OCI-M1 (cell line): Measurements from ENCODE around the gene NKAP.
A peak's percentile ranks its signal among the peaks of the same experiment; 100 is the strongest.
"Not testable (repeated sequence)": the region's sequence is repeated elsewhere in the genome, so short reads cannot be mapped to it uniquely, and the experiment has no call there.

Source experiments
- DNase-seq: peaks from one replicate; lab custom pipeline; 2025; lab: John Stamatoyannopoulos, UW

Gene NKAP

DNA sequence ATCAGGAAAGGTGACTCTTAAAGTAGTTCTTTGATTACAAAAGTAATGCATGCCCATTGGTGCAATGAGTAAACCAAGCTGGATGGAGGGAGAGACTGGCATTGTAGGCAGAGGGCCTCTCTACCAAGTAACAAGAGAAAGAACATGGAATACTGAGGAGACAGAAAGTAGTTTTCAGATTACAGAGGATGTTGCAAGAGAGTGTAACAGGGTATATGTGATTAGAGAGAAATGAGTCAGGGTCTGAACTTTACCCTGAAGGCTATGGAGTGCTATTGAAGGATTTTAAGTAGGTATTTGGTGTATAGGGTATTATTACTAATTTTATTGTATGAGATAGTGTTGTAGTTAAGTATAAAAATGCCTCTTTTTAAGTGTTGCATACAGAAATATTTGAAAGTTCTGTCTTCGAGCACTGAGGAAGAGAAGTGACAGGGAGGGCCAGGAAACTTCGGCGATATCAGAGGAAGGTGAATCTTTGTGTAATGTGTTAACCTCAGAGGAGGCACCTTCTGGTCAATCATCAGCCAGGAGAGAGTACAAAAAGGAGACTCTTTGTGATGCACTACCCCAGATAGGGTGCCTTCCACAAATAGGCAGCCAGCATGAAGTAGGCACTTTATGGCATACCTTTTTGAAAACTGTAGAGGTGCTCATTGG lies 8.2 kb downstream of the NKAP start:
- no peak for DNase-seq

DNA sequence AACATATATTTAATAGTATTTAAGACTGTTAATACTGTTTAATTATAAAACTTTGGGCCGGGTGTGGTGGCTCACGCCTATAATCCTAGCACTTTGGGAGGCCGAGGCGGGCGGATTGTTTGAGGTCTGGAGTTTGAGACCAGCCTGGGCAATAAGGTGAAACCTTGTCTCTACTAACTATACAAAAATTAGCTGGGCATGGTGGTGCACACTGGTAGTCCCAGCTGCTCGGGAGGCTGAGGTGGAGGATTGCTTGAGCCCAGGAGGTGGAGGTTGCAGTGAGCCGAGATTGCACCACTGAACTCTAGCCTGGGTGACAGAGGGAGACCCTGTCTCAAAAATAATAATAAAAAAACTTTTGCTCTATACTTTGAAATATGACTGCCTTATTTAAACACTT lies 21.2 kb downstream of the NKAP start:
- not testable (repeated sequence) for DNase-seq

DNA sequence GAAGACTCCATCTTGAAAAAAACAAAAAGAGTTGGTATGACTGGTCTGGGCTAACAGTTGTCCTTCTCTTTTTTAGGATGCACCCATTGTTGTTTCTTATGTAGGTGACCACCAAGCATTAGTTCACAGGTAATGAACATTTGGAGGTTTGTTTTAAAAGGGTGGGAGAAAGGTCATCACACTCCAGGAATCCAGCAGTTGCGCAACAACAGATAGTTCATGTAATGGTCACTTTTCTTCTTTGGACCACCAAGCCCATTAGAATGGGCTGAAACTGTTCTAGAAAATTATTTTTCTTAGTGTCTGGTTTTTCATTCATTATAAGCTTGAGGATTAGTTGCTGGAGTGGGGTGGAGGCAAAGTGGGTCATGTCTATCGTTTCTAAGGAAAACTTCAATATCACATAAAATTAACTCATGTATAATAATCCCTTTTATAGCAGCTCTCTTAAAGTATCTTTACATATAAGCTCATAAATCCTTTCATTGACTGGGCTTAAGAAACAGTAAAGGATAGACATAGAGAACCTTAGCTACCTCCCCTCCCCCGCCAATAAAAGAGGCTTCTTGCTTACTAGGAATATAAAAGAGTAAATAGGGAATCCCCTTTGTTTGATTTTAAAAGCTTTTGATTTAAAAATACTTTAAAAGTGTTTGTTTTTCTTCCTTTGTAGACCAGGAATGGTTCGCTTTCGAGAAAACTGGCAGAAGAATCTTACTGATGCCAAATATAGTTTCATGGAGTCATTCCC lies 23.5 kb downstream of the NKAP start:
- DNase-seq = no peak

DNA sequence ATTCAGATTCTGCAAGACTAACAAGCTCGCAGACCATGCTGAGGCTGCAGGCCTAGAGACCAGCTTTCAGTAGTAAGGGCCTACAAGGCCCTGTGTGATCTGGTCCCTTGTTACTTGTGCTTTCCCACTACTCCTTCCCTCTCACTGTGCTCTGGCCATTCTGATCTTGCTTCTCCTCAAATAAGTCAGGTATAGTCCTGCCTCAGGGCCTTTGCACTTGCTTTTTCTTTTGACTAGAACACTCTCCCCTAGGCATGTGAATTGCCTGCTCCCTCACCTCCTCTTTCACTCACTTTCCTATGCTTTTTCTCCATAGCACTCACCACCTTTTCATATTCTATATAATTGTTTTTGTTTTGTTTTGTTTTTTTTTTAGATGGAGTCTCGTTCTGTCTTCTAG lies 25.7 kb downstream of the NKAP start:
- no peak for DNase-seq

DNA sequence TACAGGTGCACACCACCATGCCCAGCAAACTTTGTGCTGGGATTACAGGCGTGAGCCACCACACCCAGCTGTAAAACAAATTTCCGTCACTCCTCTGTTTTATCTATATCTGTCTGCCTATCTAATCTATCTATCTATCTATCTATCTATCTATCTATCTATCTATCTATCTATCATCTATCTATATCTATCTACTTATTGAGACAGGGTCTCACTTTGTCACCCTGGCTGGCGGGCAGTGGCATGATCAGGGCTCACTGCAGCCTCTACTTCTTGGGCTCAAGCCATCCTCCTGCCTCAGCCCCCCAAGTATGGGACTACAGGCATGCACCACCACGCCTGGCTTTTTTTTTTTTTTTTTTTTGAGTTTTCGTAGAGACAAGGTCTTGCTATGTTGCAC lies 27.2 kb downstream of the NKAP start:
- DNase-seq = no peak

DNA sequence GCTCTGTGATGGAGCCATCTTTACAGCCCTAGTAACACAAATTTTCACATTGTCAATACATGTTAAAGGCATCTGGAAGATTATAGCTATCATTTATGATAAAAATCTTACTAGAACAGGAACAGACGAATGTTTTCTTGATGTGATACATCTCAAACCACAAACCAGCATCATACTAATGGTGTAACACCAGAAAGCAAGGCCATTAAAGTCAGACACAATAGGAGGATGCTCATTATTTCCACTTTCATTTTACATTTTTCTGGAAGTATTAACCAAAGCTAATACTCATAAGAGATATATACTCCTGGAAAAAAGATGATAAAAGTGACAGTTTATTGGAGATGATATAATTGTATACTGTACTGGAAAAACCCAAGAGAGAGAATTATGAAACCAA lies 42.6 kb downstream of the NKAP start:
- no peak for DNase-seq

DNA sequence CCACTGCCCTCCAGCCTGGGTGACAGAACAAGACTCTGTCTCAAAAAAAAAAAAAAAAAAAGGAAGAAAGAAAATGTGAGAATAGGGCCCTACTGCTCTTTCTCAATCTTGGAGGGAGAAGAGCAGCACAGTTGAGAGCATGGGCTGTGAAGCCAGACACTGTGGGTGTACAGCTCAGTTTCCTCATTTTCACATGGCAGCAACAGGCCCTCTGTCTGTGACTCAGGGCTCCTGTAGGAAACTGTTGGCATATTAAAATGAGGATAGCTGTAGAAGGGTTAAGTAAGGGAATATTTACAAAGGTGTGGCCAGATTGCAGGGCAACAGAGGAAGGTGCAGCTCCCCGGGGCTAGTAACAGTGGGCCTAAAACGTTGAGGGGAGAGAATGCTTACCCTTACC lies 44.4 kb downstream of the NKAP start:
- no peak for DNase-seq

DNA sequence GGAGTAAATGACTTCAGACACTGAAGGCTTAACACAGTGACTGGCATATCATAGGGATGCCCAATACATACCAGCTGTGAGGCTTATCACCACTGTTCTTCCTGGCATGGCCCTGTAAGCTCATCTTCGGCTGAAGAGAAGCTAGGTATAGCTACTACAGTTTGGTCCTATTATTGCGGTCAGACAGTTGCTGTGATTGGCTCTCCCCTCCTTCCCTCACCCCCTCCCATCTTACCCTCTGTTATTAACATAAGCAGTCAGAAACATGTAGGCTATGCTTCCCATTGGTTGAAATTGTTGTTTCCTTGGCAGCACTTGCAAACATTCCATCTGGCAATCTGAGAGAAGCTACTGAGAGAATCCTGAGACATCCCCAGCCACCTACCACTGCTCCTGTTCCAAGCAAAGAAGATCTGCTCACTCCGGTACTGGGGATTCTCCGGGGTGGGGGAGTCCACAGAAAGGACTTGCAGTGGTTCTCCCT lies 47.7 kb downstream of the NKAP start, which contains the start of gene AKAP14:
TSS of gene AKAP14 (plus strand) at position 51 of the 484 bp plus-strand sequence. CDS start 7,331 bp downstream, outside the sequence.
- no peak for DNase-seq

DNA sequence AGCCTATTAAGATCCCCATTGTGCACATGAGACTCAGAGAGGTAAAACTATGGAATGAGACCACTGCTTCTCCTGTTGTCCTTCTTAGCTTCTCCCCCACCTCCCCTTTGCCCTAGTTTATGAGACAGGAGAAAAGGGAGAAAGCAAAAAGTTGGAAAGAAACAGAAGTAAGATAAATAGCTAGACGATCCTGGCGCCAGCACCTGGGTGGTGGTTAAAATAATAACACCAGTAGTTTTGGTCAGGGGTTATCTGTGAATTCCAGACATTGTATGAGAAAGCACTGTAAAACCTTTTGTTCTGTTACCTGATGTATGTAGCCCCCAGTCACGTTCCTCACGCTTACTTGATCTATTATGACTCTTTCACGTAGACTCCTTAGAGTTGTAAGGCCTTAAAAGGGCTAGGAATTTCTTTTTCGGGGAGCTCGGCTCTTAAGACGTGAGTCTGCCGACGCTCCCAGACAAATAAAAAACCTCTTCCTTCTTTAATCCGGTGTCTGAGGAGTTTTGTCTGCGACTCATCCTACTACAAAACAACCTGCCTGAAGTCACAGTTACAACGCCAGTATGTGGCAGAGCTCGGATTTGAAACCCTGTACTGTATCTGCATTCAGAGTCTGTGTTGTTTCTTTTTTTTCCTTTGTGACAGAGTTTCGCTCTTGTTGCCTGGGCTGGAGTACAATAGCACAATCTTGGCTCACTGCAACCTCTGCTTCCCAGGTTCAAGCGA lies 51.4 kb downstream of the NKAP start:
- not testable (repeated sequence) for DNase-seq

DNA sequence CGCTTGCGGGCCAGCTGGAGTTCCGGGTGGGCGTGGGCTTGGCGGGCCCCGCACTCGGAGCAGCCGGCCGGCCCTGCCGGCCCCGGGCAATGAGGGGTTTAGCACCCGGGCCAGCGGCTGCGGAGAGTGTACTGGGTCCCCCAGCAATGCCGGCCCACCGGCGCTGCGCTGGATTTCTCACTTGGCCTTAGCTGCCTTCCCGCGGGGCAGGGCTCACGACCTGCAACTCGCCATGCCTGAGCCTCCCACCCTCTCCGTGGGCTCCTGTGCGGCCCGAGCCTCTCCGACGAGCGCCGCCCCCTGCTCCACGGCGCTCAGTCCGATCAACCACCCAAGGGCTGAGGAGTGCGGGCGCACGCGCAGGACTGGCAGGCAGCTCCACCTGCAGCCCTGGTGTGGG lies 52.9 kb downstream of the NKAP start:
- DNase-seq = not testable (repeated sequence)

DNA sequence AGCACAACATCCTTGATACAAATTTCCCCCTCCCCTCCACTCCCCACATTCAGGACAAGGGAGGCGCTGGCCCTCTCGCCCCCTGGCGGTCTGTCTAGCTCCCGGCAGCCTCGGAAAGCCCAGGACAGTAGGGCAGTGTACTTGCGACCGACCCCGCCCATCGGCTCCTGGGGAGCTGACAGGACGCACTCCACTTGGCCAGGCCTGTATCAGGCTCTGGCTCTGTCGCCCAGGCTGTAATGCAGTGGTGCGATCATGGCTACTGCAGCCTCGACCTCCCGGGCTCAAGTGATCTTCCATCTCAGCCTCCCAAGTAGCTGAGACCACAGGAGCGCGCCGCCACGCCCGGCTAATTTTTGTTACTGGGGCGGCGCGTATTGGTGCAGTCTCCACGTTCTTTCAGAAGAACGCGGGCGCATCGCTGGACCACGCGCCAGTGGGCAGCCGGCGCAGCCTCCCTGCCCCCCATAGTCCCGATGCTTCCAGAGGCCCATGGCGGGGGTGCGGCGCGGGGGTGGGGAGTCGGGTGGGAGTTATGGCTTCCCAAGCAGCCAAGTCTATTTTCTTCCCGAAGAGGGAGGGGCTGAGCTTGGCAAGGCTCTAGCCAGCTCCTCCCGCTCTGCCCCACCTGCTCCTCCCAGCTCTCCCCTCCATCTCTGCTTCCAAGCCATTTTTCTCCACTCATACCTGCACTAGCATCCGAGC lies 55.7 kb downstream of the NKAP start:
- DNase-seq = peak; percentile 17

DNA sequence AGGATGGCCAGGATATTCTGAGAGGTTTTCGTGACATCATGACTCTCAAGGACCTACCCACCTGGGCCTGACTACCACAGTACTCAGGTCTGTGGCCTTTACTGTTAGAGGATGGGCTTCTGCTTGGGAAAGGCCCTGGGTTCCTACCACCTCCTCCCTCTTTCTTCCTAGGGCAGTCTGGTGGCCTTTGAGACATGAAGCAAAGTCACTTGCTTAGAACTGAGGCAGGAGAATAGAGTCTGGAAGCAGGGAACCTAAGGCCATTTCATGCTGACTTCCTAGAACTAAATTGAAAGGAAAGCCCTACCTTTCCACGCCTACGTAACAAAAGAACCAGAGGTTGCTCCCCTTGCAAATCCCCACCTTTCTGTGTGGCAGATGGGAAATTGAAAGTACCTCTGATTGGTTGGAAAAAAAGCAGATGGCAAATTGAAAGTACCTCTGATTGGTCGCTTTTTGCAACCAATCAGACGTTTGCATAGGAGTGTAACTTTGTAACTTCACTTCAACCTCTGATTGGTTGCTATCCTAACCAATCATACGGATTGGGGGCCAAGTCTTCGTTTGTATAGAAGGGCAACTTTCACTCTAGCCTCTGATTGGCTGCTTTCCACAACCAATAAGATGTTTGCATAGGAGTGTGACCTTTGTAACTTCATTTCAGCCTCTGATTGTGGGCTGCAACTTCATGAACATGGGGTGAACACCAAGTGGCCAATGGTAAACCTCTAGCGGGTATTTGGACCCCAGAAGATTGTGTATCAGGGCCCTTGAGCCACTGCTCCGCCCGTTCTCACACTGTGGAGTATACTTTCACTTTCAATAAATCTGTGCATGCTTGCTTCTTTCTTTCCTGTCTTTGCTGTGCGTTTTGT lies 57.8 kb downstream of the NKAP start:
- peak; percentile 93 for DNase-seq

DNA sequence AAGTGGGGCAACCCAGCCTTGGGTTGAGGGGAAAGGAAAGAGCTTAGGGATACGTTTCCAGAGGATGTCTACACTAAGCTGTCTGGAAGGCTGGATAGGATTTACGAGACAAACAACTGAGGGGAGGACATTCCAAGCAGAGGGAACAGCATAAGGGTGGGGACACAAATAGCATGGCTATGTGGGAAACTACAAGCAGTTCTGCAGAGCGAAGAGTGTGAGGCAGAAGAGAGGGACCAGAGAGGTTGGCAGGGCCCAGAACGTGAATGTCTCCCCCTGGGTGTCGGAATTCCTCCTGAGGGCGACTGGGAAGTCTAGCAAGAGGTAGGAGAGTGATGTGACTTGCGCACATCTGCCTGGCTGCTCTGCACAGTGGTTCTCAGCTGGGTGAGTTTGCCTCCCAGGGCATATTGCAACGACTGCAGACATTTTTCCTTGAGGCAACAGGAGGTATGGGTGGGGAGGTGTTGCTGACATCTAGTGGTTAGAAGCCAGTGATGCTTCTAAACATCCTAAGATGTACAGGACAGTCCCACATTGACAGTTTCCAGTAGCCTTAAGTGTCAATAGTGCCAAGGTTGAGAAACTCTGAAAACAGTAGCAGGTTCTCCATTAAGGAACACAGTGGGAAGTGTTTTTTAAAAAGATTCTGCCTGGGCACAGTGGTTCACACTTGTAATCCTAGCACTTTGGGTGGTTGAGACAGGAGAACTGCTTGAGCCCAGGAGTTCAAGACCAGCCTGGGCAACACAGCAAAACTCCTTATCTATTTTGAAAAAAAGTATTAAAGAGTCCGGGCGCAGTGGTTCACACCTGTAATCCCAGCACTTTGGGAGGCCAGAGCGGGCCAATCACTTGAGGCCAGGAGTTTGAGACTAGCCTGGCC lies 62.8 kb downstream of the NKAP start:
- DNase-seq = peak; percentile 70

DNA sequence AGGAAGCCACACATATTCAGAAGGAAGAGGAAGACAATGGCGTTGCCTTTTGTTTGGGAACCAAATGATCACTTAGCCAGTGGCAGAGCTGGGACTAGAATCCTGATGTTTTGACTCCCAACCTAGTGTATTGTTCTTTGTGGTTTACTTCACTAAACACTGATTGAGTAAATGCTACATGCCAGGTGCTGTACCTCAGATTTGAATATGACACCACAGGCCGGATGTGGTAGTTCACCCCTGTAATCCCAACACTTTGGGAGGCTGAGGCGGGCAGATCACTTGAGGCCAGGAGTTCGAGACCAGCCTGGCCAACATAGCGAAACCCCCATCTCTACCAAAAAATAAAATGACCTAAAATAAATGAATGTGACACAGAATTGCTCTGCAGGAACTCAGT lies 63.5 kb downstream of the NKAP start:
- no peak for DNase-seq

DNA sequence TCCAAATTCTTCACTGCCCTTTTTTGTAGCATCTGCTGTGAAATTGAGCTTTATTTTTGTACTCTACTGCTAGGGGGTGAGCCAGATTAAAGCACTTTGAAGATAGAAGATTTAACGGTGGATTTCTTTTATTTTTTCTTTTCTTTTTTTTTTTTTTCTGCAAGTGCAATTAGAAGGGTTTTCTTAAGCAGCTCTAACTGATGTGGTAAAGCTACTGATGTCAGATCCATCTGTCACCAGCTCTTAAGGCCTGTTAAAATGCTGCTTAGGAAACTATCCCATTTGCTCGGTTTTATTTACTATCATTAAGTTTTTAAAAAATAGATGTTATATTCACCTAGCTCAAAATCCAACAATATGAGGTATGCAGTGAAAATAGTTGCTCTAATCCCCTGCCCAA lies 64.8 kb downstream of the NKAP start:
- no peak for DNase-seq

DNA sequence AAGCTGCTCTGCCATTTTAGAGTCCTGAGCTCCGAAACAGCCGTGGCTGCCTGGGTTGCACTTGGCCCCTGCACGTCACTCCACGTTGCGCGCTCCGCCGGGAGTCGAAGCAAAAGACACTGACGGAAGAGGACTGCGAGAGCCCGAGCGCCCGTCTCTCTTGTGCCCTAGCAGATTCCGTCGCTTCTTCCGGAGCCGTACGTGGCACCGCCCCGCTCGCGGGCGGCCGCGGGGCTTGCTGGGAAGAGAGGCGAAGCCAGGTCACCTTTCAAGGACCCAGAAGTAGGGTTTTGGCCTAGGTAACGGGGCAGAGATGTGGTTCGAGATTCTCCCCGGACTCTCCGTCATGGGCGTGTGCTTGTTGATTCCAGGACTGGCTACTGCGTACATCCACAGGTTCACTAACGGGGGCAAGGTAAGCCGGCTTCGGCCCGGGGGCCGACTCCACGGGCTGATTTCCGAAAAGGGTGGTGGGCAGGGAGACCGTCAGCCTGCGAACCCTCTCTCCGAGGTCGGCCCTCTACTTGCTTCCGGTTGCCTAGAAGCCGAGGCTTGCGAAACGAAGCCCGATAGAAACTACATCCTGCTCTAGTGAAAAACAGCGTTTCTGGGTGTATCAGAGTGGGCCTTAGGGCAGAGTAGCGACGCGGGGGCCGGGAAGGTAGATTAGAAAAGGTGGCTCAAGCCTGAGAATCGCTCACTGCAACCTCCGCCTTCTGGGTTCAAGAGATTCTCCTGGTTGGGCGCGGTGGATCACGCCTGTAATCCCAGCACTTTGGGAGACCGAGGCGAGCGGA lies 71.8 kb downstream of the NKAP start, which contains the start of the genes NDUFA1 and RNF113A:
TSS of gene NDUFA1 (plus strand) at position 234 of the 797 bp plus-strand sequence. CDS start at position 314, 80 bp downstream.
TSS of gene RNF113A (minus strand) at position 135 of the 797 bp plus-strand sequence. CDS start at position 15, 120 bp downstream.
- DNase-seq = peak; percentile 94

DNA sequence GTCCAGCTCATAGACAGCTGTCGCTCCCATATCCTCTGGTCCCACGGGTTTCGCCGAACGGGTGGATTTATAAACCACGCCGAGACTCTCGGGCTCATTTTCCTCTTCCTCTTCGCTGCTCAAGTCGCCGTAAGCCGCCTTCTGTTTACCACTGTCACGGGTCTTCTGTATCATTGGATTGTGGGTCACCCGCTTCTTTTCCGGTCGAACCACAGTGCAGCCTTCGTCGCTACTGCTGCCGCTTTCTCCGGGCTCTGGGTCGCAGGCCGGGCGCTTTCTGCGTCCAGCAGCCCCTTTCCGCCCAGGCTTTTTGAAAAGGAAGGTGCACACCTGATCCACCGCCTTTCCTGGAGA lies 72.3 kb downstream of the NKAP start:
- DNase-seq = no peak
